ENCODE data around the gene TENM3.

- no peak for TF ChIP-seq POLR2AphosphoS5 (IDR thresholded peaks at IDR 0.05; ENCODE audit: borderline replicate concordance, low read depth, low read length)
- no peak for TF ChIP-seq EZH2 (IDR thresholded peaks at IDR 0.05)
- no peak for TF ChIP-seq FOXP2 (optimal IDR thresholded peaks at IDR 0.05; ENCODE audit: control extremely low read depth, extremely low read length, insufficient read depth)
Observed at GRCh38 chr4:182453830-182454229, 210.6 kb downstream of the TENM3 start.
